HG03045 (cell line): ENCODE data around the gene RTP5.
A peak's percentile ranks its signal among the peaks of the same experiment; 100 is the strongest.
"Not testable (repeated sequence)": the region's sequence is repeated elsewhere in the genome, so short reads cannot be mapped to it uniquely, and the experiment has no call there.

Experiments used
- ATAC-seq: cut with Tn5 transposase; IDR thresholded peaks from one replicate; pipeline ENCODE4 v1.9.1; 2021; ENCODE audit warnings: mild to moderate bottlenecking, moderate library complexity; ENCODE audit not compliant: unreplicated experiment

RTP5 gene

DNA sequence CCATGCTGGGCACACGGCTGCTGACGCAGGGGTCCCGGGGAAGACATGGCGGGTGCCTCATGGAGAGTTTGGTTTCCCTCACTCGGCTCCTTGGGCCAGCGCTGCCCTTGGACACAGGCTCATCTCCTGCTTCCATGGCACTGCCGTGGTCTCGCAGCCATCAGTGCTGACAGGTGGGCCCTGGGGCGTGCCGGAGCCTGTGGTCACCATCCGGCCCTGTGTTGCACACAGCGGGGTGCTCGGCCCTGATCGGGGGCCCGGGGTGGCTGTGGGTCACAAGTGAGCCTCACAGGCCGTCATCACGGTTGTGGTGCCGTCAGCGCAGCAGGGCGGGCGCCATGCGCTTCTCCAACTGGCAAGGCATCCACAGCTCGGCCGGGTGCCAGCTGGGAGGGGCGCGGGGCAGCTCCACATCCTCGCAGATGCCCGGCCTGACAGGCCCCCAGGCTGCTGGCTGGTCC, 582 bp downstream of the RTP5 start:
- ATAC-seq: no peak

- ATAC-seq: no peak
These were observed 1.3 kb downstream of the RTP5 start for GRCh38 chr2:241870611-241871537.

DNA sequence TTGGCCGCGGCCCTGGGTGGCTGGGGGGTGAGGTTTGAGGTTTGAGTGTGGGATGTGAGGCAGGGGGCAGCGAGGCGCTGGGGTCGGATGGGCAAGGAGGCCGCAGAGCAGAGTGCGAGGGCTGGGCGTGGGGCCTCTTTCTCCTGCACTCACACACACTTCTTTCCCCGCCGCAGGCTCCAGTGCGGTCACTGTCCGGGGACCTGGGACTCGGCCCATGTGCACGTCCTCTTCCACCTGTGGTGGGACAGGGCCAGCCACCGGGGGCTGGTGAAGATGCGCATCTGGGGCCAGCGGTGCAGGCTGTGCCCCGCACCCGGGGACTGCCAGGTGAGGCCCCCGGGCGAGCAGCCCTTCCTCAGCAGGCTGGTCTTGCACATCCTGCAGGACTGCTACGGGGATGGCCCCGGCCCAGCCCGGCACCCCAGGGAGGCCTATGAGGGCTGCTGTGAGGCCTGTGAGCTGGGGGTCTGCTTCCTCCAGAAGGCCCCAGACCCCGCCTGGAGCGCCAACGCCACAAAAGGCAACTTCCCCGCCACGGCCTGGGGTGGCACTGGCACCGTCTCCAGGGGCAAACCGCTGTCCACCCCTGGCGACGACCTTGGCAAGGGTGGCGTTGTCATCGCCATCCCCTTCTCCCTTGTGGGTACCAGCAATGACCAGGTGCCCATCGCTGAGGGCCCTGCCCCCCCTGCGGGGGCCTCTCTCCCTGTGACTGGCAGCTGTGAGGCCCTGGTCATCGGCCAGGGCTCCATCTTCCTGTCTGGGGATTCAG, 2.2 kb downstream of the RTP5 start:
- no peak for ATAC-seq

GRCh38 chr2:241872313-241872642, 2.7 kb downstream of the RTP5 start:
- no peak for ATAC-seq

DNA sequence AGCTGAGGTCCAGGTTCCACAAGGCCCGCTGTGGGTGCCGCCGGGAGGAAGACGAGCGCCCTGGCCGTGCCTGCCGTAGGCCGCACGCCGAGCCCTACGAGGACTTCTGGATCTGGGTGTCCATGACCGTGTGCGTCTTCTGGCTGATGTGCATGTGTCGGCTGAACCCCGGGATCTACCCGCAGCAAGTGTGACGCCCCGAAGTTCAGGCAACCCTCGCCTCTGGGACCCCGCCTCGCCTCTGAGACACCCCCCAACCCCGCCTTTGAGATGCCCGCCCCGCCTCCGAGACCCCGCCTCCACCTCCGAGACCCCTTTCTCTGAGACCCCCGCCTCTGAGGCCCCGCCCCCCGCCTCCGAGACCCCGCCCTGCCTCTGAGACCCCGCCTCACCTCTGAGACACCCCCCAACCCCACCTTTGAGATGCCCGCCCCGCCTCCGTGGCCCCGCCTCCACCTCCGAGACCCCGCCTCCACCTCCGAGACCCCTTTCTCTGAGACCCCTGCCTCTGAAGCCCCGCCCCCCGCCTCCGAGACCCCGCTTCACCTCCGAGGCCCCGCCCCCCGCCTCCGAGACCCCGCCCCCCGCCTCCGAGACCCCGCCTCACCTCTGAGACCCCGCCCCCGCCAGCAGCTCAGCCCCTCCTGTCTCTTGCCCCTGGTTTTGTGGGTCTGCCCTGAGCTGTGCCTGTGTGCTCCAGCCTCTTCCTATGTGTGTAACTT, 3.7 kb downstream of the RTP5 start:
- no peak for ATAC-seq

GRCh38 chr2:241873803-241874110, 4.2 kb downstream of the RTP5 start:
- ATAC-seq: no peak

DNA sequence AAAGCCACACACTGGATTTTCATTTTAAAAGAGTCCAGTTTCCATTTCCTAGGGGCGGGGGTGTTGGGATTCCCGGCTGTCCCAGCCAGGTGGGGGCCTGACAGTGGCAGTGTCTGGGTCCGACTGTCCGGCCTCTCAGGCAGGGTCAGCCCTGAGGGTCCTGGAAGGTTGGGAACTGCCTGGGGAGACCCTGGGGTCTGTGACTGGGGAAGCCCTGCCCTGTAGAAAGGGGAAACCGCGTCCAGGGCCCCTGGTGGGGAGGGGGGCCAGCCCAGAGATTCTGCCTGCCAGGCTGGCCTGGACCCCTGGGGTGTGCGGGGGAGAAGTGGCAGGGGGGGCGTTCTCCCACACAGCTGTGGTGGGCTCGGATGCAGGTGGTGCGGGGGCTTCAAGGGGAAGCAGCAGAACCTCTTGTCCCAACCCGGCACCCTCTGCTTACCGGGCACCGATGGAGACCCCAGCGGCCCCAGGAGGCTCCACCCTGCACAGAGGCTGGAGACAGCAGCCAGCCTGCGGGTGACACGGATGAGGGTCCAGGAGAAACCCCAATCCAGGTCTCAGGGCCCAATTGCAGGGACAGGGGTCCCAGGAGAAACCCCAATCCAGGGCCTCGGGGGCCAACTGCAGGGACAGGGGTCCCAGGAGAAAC, 4.9 kb downstream of the RTP5 start:
- ATAC-seq: no peak

GRCh38 chr2:241875754-241876527, 6.4 kb downstream of the RTP5 start:
- ATAC-seq: not testable (repeated sequence)

- no peak for ATAC-seq
These were observed 7.1 kb downstream of the RTP5 start for GRCh38 chr2:241876528-241877196.

DNA sequence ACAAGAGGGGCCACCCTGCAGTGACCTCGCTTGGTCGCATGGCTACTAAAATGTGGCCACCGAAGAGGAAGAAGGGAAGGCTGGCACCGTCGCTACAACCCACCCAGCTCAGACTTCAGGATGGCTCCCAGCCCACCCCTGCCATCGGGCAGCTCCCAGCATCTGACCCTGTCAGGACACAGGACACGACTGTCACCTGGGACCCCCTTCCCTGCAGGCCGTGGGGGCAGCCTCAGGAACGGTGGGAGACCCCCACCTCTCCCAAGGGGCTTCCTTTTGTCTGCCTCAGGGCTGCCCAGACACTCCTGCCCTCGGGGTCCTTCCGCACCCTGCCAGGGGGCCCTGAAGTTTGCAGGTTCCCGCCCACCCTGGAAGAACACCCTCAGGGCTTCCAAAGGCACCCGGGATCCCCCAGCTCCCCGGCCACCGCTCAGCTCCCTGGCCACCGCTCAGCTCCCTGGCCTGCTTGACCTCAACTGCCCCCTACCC, 7.7 kb downstream of the RTP5 start:
- no peak for ATAC-seq

- no peak for ATAC-seq
These were observed 8.8 kb downstream of the RTP5 start for GRCh38 chr2:241877989-241878970.

DNA sequence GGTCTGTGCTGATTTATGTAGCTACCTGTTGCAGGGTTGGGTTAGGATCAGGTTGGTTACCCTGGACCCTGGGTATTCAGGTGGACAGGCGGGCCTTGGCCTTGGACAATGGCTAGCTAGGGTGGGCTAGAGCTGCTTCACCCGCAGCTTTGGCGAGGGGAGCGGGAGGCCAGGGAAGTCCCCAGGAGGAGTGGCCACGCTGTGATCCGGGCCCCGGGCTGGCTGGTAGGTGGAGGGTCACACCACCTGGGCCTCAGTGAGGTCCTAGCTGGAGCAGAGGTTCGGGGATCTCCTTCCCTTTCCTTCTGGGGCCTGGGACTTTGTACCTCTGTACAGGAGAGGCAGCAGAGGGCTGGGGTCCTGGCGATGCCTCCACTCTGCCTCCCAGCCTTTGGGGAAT, 9.8 kb downstream of the RTP5 start:
- no peak for ATAC-seq

GRCh38 chr2:241880311-241881073, 11.0 kb downstream of the RTP5 start:
- ATAC-seq: no peak

DNA sequence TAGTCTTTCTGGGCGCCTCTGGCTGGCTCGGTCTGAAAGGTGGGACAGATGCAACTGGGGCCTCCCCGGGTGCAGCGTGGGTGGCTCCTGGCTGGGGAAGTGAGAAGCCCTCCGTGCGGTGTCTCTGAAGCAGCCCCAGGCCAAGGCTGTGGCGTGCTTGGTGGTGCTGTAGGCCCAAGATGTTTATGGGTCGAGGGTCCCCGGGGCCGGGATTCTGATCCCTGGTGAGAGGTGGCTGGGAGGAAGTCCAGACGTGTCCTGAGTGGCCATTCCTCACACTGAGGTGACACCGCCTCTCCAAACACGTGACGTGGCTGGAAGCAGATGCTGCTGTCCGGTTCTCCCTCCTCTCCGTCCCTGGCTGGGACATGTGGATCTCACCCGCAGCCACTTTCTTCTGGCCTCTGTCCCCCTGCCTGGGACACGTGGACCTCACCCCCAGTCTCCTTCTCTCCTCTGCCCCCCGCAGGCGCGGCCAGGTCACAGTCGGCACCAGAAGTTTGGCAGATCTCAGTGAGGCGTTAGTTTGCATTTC, 12.6 kb downstream of the RTP5 start:
- ATAC-seq: peak; percentile 61

- ATAC-seq: no peak
These were observed 15.4 kb downstream of the RTP5 start for GRCh38 chr2:241884951-241885290.

DNA sequence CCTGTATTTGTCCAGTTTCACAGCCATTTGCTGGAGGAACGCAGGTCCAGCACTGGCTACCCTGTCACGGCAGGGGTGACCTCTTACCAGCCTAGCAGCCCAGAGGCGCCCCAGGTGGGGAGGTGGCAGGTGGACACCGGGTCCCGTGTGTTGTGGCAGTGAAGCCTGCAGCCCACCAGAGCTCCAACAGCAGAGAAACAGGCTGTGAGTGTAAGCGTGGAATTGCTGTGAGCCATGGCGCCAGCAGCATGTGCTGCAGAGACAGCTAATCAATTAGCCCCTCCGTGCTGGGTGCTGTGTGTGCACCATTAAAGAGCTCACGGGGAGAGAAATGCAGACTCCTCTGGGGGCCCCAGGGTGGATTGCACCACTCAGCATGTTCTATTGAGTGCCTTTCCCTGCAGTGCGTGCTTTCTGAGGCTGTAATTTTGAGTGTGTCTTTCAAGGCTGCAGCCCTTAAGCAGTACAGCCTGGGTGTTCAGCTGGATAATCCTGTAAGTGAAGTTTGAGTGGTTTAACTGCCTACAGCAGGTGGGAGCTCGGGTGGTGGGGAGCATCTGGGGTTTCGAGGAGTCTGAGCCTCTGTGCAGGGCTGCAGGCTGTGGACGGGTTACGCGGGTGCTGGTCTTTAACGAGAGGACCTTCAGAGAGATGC, 15.9 kb downstream of the RTP5 start:
- ATAC-seq: no peak
